Heart right ventricle (tissue), 16 donors: ENCODE measurements around the gene HECTD3. TPM values are rescaled to one million over a fixed set of nuclear protein-coding genes. Genes with fewer than 3 reads are reported as not detected.

Experiments
- ATAC-seq, 8 donors: fragments of 200-7000 bp; cut with Tn5 transposase; one replicate each; pipeline ENCODE4 v1.9.1; 2020; ENCODE audit warnings: mild to moderate bottlenecking in 8 of 8, moderate library complexity in 8 of 8, moderate number of reproducible peaks in 1 of 8
- DNase-seq, 2 donors: peaks; one replicate each; pipeline ENCODE4 v3.0.0-alpha.2; 2020
- H3K27ac ChIP-seq, 10 donors: fragments of 200-600 bp; sonication (generic) in 2 of 10; one replicate each; pipeline versions ENCODE4 v1.5.0 to v1.8.0; 2020 to 2022; ENCODE audit warnings: mild to moderate bottlenecking in 3 of 10
- H3K27me3 ChIP-seq, 7 donors: fragments of 200-600 bp; one replicate each; pipeline ENCODE4 v1.8.0; 2021 to 2022; ENCODE audit warnings: mild to moderate bottlenecking in 2 of 7
- H3K36me3 ChIP-seq, 9 donors: fragments of 200-600 bp; sonication (generic) in 1 of 9; one replicate each; pipeline versions ENCODE4 v1.5.0 to v1.8.0; 2020 to 2022; ENCODE audit warnings: mild to moderate bottlenecking in 2 of 9
- H3K4me1 ChIP-seq, 9 donors: fragments of 200-600 bp; sonication (generic) in 1 of 9; one replicate each; pipeline versions ENCODE4 v1.5.0 to v1.8.0; 2020 to 2022; ENCODE audit warnings: mild to moderate bottlenecking in 4 of 9
- H3K4me3 ChIP-seq, 10 donors: fragments of 200-600 bp; sonication (generic) in 2 of 10; one replicate each; pipeline versions ENCODE4 v1.5.0 to v1.8.0; 2020 to 2022; ENCODE audit warnings: mild to moderate bottlenecking in 7 of 10, moderate library complexity in 2 of 10
- H3K9me3 ChIP-seq, 11 donors: fragments of 200-600 bp in 10 of 11; sonication (generic) in 2 of 11; one replicate each; pipeline versions ENCODE4 v1.5.0 to v1.8.0; 2013 to 2022; ENCODE audit warnings: mild to moderate bottlenecking in 2 of 11, control low read depth in 1 of 11, moderate library complexity in 1 of 11
- CTCF ChIP-seq, 9 donors: fragments of 200-600 bp; sonication (generic) in 2 of 9; IDR thresholded peaks; one replicate each; pipeline versions ENCODE4 v1.5.0 to v1.8.0; 2021 to 2022; ENCODE audit warnings: antibody characterized with exemption in 9 of 9, mild to moderate bottlenecking in 5 of 9, moderate library complexity in 1 of 9
- WGBS, 2 donors: extraction: QIAGEN DNeasy Blood & Tissue Kit; methylation state at CpG; one replicate each; pipeline ENCODE4 v1.1.7; 2013; ENCODE audit warnings: inconsistent platforms in 1 of 2; 5-methylcytosine and 5-hydroxymethylcytosine counted together
- intact Hi-C, 10 donors: fragments of 100-400 bp; cut with DNase I; formaldehyde crosslinking; loops; one replicate each; pipeline versions ENCODE4 v1.11.1 to v1.14.2; 2022
- polyA plus RNA-seq, 2 donors: library from polyadenylated mRNA; stranded (reverse); fragments of 200-250 nt; gene quantifications; one replicate each; pipeline ENCODE4 v1.2.3, GENCODE V29; 2013
- total RNA-seq, 10 donors: library from RNA; stranded (reverse); fragmentation: NEBNext Ultra II Directional in 3 of 10; extraction: Animal tissue kit (Norgen Biotek cat#: 25700) in 3 of 10; gene quantifications; one replicate each; pipeline versions ENCODE4 v1.2.1 to v1.2.4, GENCODE V29; 2021 to 2023
- donor health status: Arrhythmogenic right ventricular cardiomyopathy.
- donor health status: ischemic (EF 13 %, LVEDD 7.1; RV severe dilation, severe dysfunction).
- donor health status: healthy with polysubstance abuse.
- donor health status: DM: no; HTN: yes; CAD: no.
- donor health status: DM: no; HTN: no; CAD: no.
- donor health status: ischemic (EF 25% LVEDD 6.9; RV normal size, moderate dysfunction).
- donor health status: ischemic (EF 25% LVEDD 5.7; RV mildly dilated, moderate dysfunction).
- donor health status: healthy.
- donor health status: DM: yes; HTN: yes; CAD: no.
- donor health status: Ischemic cardiomyopathy.
- donor health status: ischemic (EF 35%, LVEDD 5.7; RV mildly dilated, moderate dysfunction).
- donor health status: nonischemic (EF 11% LVEDD 7.7; RV severe dilation, severe dysfunction).
- donor health status: DM: yes; HTN: yes; CAD: no.
- donor health status: PGD.
- donor health status: ischemic (EF 29% LVEDD 5.4; RV normal size, mild dysfunction).
- donor health status: nonischemic (EF 23%, LVEDD 6.1; RV moderate dilation, normal function).

The HECTD3 gene
- total and polyA plus RNA-seq, 12 donors = 15.2 to 29.4 (median 18.6) TPM

- H3K36me3 ChIP-seq = peaks cover 0 to 27% (median 12%) of the 10 kb centered on the region in 9 donors
- H3K27ac ChIP-seq = no peak overlapping the region
- DNase-seq (no peak), ATAC-seq (no peak)
- H3K4me3 ChIP-seq = no peak overlapping the region
- peaks cover 7 to 37% (median 23%) of the 10 kb centered on the region in 9 donors for H3K4me1 ChIP-seq
- H3K9me3 ChIP-seq = no peaks in the 10 kb centered on the region
- WGBS, 2 donors = 78 to 89% methylated on average over 2 of the region's 2 CpGs
- intact Hi-C loops = loop anchor here in 8 of 10 donors (2.0 to 10.0 kb wide), 10 partner anchors 221 to 559 kb away; partner anchors contain the start of gene TESK2 (in 4 of the 8)
- no peak for TF ChIP-seq CTCF (IDR thresholded peaks at IDR 0.05)
- no peaks in the 10 kb centered on the region for H3K27me3 ChIP-seq
These were observed 4.6 kb upstream of the HECTD3 start for GRCh38 chr1:45015683-45016082.

GRCh38 chr1:45014321-45015028 is 3.4 kb upstream of the HECTD3 start:
- H3K27me3 ChIP-seq = no peaks in the 10 kb centered on the region
- DNase-seq (peak; percentile 64 to 82), ATAC-seq (peak in 2 of 8 donors; percentile 19 to 23)
- H3K4me3 ChIP-seq = no peak overlapping the region
- peaks cover 0 to 31% (median 12%) of the 10 kb centered on the region in 9 donors for H3K36me3 ChIP-seq
- 32 to 35% methylated on average over 6 of the region's 6 CpGs for WGBS, 2 donors
- peak; percentile 76 to 92 (median 88) for TF ChIP-seq CTCF (IDR thresholded peaks at IDR 0.05)
- intact Hi-C loops = loop anchor here (1.0 to 10.0 kb wide), 19 partner anchors 177 to 568 kb away; partner anchors contain the start of genes TESK2 (in 9 of the 10), NASP (in 1 of the 10) and RPS8 (in 1 of the 10)
- peaks cover 16 to 48% (median 34%) of the 10 kb centered on the region in 9 donors for H3K4me1 ChIP-seq
- no peaks in the 10 kb centered on the region for H3K9me3 ChIP-seq
- peak overlapping the region in 1 of 10 donors; percentile 9 for H3K27ac ChIP-seq

- WGBS, 2 donors = 84 to 87% methylated on average over 12 of the region's 12 CpGs
- Histone ChIP-seq H3K36me3 (peaks cover 0 to 39% (median 18%) of the 10 kb centered on the region in 9 donors), H3K4me3 (no peak overlapping the region), H3K27me3 (no peaks in the 10 kb centered on the region), H3K9me3 (no peaks in the 10 kb centered on the region), H3K4me1 (peaks cover 20 to 51% (median 35%) of the 10 kb centered on the region in 9 donors), H3K27ac (peak overlapping the region in 1 of 10 donors; percentile 82)
- no peak for TF ChIP-seq CTCF (IDR thresholded peaks at IDR 0.05)
- DNase-seq (no peak), ATAC-seq (no peak)
- intact Hi-C loops = loop anchor here (1.0 to 10.0 kb wide), 19 partner anchors 176 to 569 kb away; partner anchors contain the start of genes TESK2 (in 8 of the 10), NASP (in 1 of the 10) and RPS8 (in 1 of the 10)
These were observed 2.6 kb upstream of the HECTD3 start for GRCh38 chr1:45013551-45014209.

- WGBS, 2 donors = 5 to 7% methylated on average over 21 of the region's 21 CpGs
- Histone ChIP-seq H3K27me3 (no peaks in the 10 kb centered on the region), H3K4me1 (peaks cover 20 to 51% (median 35%) of the 10 kb centered on the region in 9 donors), H3K9me3 (no peaks in the 10 kb centered on the region), H3K36me3 (peaks cover 0 to 48% (median 27%) of the 10 kb centered on the region in 9 donors), H3K4me3 (peak overlapping the region; percentile 37 to 100 (median 96)), H3K27ac (peak overlapping the region in 9 of 10 donors; percentile 59 to 88 (median 82))
- no peak for TF ChIP-seq CTCF (IDR thresholded peaks at IDR 0.05)
- intact Hi-C loops = loop anchor here (1.0 to 10.0 kb wide), 15 partner anchors 175 to 570 kb away; partner anchors contain the start of genes TESK2 (in 8 of the 10), NASP (in 1 of the 10) and RPS8 (in 1 of the 10)
- DNase-seq (peak; percentile 82 to 83), ATAC-seq (peak; percentile 28 to 79 (median 60))
These were observed 1.6 kb upstream of the HECTD3 start for GRCh38 chr1:45012639-45013278.
